ENCODE measurements around the gene HDAC4.

- TF ChIP-seq POLR2AphosphoS5 (IDR thresholded peaks at IDR 0.05; ENCODE audit: insufficient read depth in 1 of 2, low read depth in 1 of 2) (no peak), CTCF (IDR thresholded peaks at IDR 0.05) (no peak), POLR2A (IDR thresholded peaks at IDR 0.05) (no peak)
These were observed 60.9 kb downstream of the HDAC4 start for GRCh38 chr2:239339726-239340601.
